HCT116 (cell line): Measurements from ENCODE around the gene NUDC. TPM values are rescaled to one million over a fixed set of nuclear protein-coding genes. Genes with fewer than 3 reads are reported as not detected.

Experiments used
- ATAC-seq: fragments of 200-7000 bp; cut with Tn5 transposase; 2 replicates; pipeline ENCODE4 v1.9.1; 2020; ENCODE audit warnings: mild to moderate bottlenecking, moderate library complexity
- BruUV-seq: library from RNA; stranded (reverse); fragments of 400-500 nt; replicated peaks from 2 replicates; lab custom pipeline; 2021; lab: Mats Ljungman, UMichigan
- CTCF ChIA-PET: fragments of 300-600 bp; sonication (Branson Sonifier 250); formaldehyde crosslinking; loops from one replicate; lab custom pipeline; 2021; ENCODE audit warnings: antibody characterized with exemption; lab: Charles Lee
- POLR2A ChIA-PET: fragments of 300-600, 350-600 bp; sonication (Branson Sonifier 250); formaldehyde crosslinking; loops from one replicate; lab custom pipeline; 2021; ENCODE audit warnings: antibody characterized with exemption; lab: Charles Lee
- RAD21 ChIA-PET, 2 experiments: fragments of 300-600 bp; sonication (Branson Sonifier 250); formaldehyde crosslinking; loops; one replicate each; lab custom pipeline; 2023; ENCODE audit warnings: low total read pairs in 2 of 2; ENCODE audit not compliant: uncharacterized antibody in 2 of 2, unreplicated experiment in 2 of 2, low non-redundant PET in 1 of 2; lab: Charles Lee
- DNase-seq: peaks from one replicate; pipeline ENCODE4 v3.0.0-alpha.2; 2010; ENCODE audit warnings: low read depth, low spot score
- H2AFZ ChIP-seq: fragments of 200-600 bp; shearing (Covaris generic), sonication (generic); 2 replicates; pipeline ENCODE4 v1.6.1; 2017; ENCODE audit warnings: low read depth, mixed run types, mixed read lengths, antibody characterized with exemption, low read length; ENCODE audit not compliant: poor library complexity, severe bottlenecking
- H3K27ac ChIP-seq: 2 replicates; pipeline ENCODE4 v1.5.1; 2012; ENCODE audit warnings: low read depth, low read length
- H3K27me3 ChIP-seq: fragments of 200-600 bp; sonication (generic); 2 replicates; pipeline ENCODE4 v1.6.1; 2016; ENCODE audit warnings: mixed run types, low read length, mixed read lengths; ENCODE audit not compliant: insufficient read depth
- H3K36me3 ChIP-seq, 2 experiments: fragments of 200-500 bp in 1 of 2; fragments of 200-600 bp in 1 of 2; sonication (Bioruptor generic) in 1 of 2; sonication (generic) in 1 of 2; 2 replicates each; pipeline versions ENCODE4 v1.5.1 to v1.6.1; 2014 to 2016; ENCODE audit warnings: low read length in 2 of 2, inconsistent platforms in 1 of 2, mixed read lengths in 1 of 2, mixed run types in 1 of 2; ENCODE audit not compliant: insufficient read depth in 2 of 2, control insufficient read depth in 1 of 2
- H3K4me1 ChIP-seq, 2 experiments: fragments of 200-600 bp in 1 of 2; sonication (generic) in 1 of 2; 2 replicates each; pipeline versions ENCODE4 v1.5.1 to v1.6.1; 2012 to 2017; ENCODE audit warnings: low read length in 2 of 2, inconsistent platforms in 1 of 2, mild to moderate bottlenecking in 1 of 2, mixed read lengths in 1 of 2, mixed run types in 1 of 2, moderate library complexity in 1 of 2; ENCODE audit not compliant: insufficient read depth in 2 of 2, control insufficient read depth in 1 of 2
- H3K4me2 ChIP-seq: fragments of 200-600 bp; sonication (generic); 2 replicates; pipeline ENCODE4 v1.6.1; 2017; ENCODE audit warnings: mixed run types, low read length, mixed read lengths
- H3K4me3 ChIP-seq, 2 experiments: fragments of 200-600 bp in 1 of 2; sonication (generic) in 1 of 2; replicated peaks in 1 of 2; 2 replicates each; pipeline ENCODE4 v1.5.1; 2011 to 2016; ENCODE audit warnings: low read length in 2 of 2, control low read depth in 1 of 2, low read depth in 1 of 2, mild to moderate bottlenecking in 1 of 2, mixed read lengths in 1 of 2, mixed run types in 1 of 2
- H3K79me2 ChIP-seq: fragments of 200-600 bp; sonication (generic); 2 replicates; pipeline ENCODE4 v1.6.1; 2017; ENCODE audit warnings: mild to moderate bottlenecking, mixed run types, low read length, moderate library complexity, mixed read lengths; ENCODE audit not compliant: insufficient read depth
- H3K9ac ChIP-seq: fragments of 200-600 bp; sonication (generic); 2 replicates; pipeline ENCODE4 v1.6.1; 2016; ENCODE audit warnings: low read length, mixed read lengths
- H3K9me2 ChIP-seq: fragments of 200-600 bp; sonication (generic), shearing (Covaris generic); 2 replicates; pipeline ENCODE4 v1.6.1; 2017; ENCODE audit warnings: mixed run types, mild to moderate bottlenecking, moderate library complexity; ENCODE audit not compliant: insufficient read depth
- H3K9me3 ChIP-seq, 2 experiments: fragments of 200-500 bp in 1 of 2; fragments of 200-600 bp in 1 of 2; sonication (Bioruptor generic) in 1 of 2; sonication (generic) in 1 of 2; 2 replicates each; pipeline ENCODE4 v1.6.1; 2014 to 2017; ENCODE audit warnings: low read length in 2 of 2, mixed read lengths in 2 of 2, inconsistent platforms in 1 of 2, low read depth in 1 of 2, mild to moderate bottlenecking in 1 of 2, mixed run types in 1 of 2, moderate library complexity in 1 of 2; ENCODE audit not compliant: control insufficient read depth in 1 of 2, insufficient read depth in 1 of 2
- H4K20me1 ChIP-seq: fragments of 200-600 bp; sonication (generic), shearing (Covaris generic); 2 replicates; pipeline ENCODE4 v1.6.1; 2017; ENCODE audit warnings: mixed run types, mild to moderate bottlenecking, moderate library complexity; ENCODE audit not compliant: insufficient read depth
- ATF3 ChIP-seq: IDR thresholded peaks from 2 replicates; pipeline ENCODE4 v1.6.1; 2012
- EGR1 ChIP-seq: IDR thresholded peaks from 2 replicates; pipeline ENCODE4 v1.6.1; 2012; ENCODE audit warnings: low read depth
- EZH2 ChIP-seq: fragments of 200-600 bp; sonication (generic); IDR thresholded peaks from 2 replicates; pipeline ENCODE4 v1.6.1; 2017; ENCODE audit warnings: antibody characterized with exemption, mixed run types
- FOSL1 ChIP-seq: IDR thresholded peaks from 2 replicates; pipeline ENCODE4 v1.6.1; 2012; ENCODE audit warnings: low read depth
- SIN3A ChIP-seq: IDR thresholded peaks from 2 replicates; pipeline ENCODE4 v1.6.1; 2012; ENCODE audit warnings: low read depth
- SP1 ChIP-seq: IDR thresholded peaks from 2 replicates; pipeline ENCODE4 v1.6.1; 2012; ENCODE audit warnings: low read depth
- ZBTB33 ChIP-seq: IDR thresholded peaks from 2 replicates; pipeline ENCODE4 v1.6.1; 2011; ENCODE audit warnings: mild to moderate bottlenecking, low read length, moderate library complexity; ENCODE audit not compliant: insufficient replicate concordance; ENCODE audit errors: extremely low read depth
- ZFX ChIP-seq: fragments of 450-650 bp; IDR thresholded peaks from 2 replicates; pipeline ENCODE4 v1.6.1; 2017
- ZNF274 ChIP-seq: fragments of 200-500 bp; sonication (Bioruptor generic); IDR thresholded peaks from 2 replicates; pipeline ENCODE4 v1.6.1; 2014; ENCODE audit warnings: mild to moderate bottlenecking, low read depth, low read length, inconsistent platforms
- intact Hi-C: fragments of 100-400 bp; cut with micrococcal nuclease; formaldehyde crosslinking; loops from 2 replicates; pipeline ENCODE4 v1.10.0; 2022
- total RNA-seq: library from RNA; stranded (reverse); gene quantifications from one replicate; pipeline ENCODE4 v1.2.1, GENCODE V29; 2021; ENCODE audit not compliant: unreplicated experiment
- TF ChIP-seq, protein P1 (sequence below): IDR thresholded peaks from 2 replicates; pipeline ENCODE4 v1.6.1; 2012; ENCODE audit warnings: low read depth

NUDC gene
- total RNA-seq, 1 experiment from 2014 or later, result 119 TPM

DNA sequence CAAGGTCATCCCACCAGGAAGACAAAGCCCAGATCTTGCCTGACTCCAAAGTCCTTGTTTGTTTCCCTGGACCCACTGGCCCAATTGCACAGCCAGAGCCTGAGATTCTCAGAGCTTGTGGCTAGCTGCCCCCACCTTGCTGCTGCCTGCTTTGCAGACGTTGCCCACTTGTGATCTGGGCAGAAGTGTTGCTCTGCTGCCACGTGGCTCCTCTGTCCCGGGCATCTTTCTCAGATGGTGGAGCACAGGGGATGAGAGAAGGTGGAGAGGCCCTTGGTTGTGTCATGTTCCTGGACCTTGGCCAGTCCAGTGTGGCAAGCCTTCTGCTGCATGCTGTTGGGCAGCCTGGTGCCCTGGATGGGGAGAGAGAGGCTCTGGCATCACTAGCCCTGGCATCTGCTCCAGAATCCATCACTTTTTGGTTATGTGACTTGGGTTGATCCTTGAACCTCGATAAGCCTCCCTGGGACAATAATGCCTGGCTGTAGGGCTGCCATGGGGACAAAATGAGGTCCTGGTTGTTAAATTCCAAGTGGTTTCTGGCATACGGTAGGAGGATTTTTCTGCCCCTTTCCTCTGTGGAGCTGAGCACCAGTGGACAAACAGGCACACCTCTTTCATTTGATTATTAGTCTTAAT, 6.2 kb upstream of the NUDC start (continued):
- TF ChIP-seq, protein P1, sequence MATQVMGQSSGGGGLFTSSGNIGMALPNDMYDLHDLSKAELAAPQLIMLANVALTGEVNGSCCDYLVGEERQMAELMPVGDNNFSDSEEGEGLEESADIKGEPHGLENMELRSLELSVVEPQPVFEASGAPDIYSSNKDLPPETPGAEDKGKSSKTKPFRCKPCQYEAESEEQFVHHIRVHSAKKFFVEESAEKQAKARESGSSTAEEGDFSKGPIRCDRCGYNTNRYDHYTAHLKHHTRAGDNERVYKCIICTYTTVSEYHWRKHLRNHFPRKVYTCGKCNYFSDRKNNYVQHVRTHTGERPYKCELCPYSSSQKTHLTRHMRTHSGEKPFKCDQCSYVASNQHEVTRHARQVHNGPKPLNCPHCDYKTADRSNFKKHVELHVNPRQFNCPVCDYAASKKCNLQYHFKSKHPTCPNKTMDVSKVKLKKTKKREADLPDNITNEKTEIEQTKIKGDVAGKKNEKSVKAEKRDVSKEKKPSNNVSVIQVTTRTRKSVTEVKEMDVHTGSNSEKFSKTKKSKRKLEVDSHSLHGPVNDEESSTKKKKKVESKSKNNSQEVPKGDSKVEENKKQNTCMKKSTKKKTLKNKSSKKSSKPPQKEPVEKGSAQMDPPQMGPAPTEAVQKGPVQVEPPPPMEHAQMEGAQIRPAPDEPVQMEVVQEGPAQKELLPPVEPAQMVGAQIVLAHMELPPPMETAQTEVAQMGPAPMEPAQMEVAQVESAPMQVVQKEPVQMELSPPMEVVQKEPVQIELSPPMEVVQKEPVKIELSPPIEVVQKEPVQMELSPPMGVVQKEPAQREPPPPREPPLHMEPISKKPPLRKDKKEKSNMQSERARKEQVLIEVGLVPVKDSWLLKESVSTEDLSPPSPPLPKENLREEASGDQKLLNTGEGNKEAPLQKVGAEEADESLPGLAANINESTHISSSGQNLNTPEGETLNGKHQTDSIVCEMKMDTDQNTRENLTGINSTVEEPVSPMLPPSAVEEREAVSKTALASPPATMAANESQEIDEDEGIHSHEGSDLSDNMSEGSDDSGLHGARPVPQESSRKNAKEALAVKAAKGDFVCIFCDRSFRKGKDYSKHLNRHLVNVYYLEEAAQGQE, result no peak
- TF ChIP-seq EZH2 (no peak), ZNF274 (no peak), ZFX (no peak), FOSL1 (no peak)

DNA sequence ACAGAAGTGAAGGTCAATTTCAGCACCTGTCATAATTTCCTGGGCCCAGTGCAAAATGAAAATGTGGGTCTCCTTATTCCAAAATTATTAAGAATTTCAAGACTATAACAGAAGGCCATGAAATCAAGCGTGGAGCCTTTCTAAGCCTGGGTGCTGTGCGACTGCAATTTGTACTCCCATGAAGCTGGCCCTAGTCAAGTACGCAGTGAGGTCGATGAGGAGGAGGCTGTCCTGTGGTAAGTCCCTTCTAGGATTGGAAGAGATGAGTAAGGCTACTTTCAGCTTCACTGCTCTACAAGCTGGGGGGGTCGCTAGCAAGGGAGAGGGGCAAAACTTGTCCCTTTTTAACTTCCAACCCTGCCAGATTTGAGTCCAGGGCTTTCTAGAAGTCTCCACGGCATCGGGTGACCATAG, 410 bp upstream of the NUDC start:
- ATAC-seq (peak; percentile 38), DNase-seq (no peak)
- Histone ChIP-seq H3K4me2 (peak overlapping the region; percentile 98), H3K27ac (peak overlapping the region; percentile 92; the same call in 1 of the 2 replicates), H3K9ac (peak overlapping the region; percentile 99), H2AFZ (peak overlapping the region; percentile 87), H3K27me3 (no peaks in the 10 kb centered on the region), H3K79me2 (peaks cover 46% of the 10 kb centered on the region), H3K36me3 (peaks cover 10 to 18% of the 10 kb centered on the region in 2 experiments), H3K4me1 (peaks cover 9 to 26% of the 10 kb centered on the region in 2 experiments; a peak in 3 of 4 replicates), H3K9me2 (no peaks in the 10 kb centered on the region), H4K20me1 (peaks cover 6% of the 10 kb centered on the region; the same call in 1 of the 2 replicates), H3K4me3 (peak overlapping the region; percentile 94 to 96), H3K9me3 (no peaks in the 10 kb centered on the region)
- ChIA-PET POLR2A (interaction anchor here (0.9 to 1.1 kb wide), 3 partner anchors 21 to 72 kb away, joined by 3 read pairs; partner anchors contain the start of genes GPATCH3 and TRNP1), CTCF (no interaction called here), RAD21 (no interaction called here)
- no peak for TF ChIP-seq EGR1
- TF ChIP-seq, protein P1, result no peak
- no peak for TF ChIP-seq ATF3
- no peak for TF ChIP-seq ZNF274
- TF ChIP-seq SP1, result no peak
- no peak for TF ChIP-seq ZBTB33
- TF ChIP-seq SIN3A, result no peak
- no TSS peak for BruUV-seq
- intact Hi-C loops, result no loop called here
